HG03460 (cell line): Measurements from ENCODE around the gene PML.

Experiments used
- ATAC-seq: cut with Tn5 transposase; IDR thresholded peaks from one replicate; pipeline ENCODE4 v1.9.1; 2021; ENCODE audit not compliant: unreplicated experiment

Gene PML, protein sequence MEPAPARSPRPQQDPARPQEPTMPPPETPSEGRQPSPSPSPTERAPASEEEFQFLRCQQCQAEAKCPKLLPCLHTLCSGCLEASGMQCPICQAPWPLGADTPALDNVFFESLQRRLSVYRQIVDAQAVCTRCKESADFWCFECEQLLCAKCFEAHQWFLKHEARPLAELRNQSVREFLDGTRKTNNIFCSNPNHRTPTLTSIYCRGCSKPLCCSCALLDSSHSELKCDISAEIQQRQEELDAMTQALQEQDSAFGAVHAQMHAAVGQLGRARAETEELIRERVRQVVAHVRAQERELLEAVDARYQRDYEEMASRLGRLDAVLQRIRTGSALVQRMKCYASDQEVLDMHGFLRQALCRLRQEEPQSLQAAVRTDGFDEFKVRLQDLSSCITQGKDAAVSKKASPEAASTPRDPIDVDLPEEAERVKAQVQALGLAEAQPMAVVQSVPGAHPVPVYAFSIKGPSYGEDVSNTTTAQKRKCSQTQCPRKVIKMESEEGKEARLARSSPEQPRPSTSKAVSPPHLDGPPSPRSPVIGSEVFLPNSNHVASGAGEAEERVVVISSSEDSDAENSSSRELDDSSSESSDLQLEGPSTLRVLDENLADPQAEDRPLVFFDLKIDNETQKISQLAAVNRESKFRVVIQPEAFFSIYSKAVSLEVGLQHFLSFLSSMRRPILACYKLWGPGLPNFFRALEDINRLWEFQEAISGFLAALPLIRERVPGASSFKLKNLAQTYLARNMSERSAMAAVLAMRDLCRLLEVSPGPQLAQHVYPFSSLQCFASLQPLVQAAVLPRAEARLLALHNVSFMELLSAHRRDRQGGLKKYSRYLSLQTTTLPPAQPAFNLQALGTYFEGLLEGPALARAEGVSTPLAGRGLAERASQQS

DNA sequence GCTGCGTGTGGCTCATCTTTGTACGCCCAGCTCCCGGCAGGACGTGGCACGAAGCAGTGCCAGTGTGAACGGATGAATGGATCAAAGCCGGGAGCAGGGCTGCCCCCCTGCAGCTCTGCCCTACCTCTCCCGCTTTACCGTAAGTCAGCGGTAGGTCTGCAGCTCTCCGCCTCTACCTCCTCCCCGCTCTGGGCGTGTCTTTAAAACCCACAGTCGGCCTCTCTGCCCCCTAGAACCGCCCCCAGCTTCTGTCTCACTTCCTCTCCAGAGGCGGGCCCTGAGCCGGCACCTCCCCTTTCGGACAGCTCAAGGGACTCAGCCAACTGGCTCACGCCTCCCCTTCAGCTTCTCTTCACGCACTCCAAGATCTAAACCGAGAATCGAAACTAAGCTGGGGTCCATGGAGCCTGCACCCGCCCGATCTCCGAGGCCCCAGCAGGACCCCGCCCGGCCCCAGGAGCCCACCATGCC lies at the start of gene PML:
Gene PML, plus strand, starts transcription at position 304 of the 471 bp plus-strand sequence. Its CDS starts 97 bp downstream, at position 401.
- peak; percentile 69 for ATAC-seq

DNA sequence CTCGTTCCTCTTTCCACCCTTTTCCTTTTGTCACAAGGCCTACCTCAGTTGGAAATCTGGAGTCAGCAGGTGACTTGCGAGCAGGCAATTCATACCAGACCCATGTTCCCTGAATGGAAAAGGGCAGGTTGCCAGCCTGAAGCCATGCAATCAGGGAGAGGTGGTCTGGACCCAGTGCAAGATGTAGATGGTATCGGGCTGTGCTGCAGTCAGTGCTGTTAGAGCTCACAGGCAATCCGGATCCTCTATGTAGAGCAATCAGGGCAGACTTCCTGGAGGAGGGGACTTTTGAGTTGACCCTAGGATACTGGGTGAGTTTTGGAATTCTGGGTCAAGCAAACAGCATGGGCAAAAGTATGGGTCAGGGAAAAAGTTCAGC lies 49.4 kb upstream of the PML start:
- no peak for ATAC-seq

DNA sequence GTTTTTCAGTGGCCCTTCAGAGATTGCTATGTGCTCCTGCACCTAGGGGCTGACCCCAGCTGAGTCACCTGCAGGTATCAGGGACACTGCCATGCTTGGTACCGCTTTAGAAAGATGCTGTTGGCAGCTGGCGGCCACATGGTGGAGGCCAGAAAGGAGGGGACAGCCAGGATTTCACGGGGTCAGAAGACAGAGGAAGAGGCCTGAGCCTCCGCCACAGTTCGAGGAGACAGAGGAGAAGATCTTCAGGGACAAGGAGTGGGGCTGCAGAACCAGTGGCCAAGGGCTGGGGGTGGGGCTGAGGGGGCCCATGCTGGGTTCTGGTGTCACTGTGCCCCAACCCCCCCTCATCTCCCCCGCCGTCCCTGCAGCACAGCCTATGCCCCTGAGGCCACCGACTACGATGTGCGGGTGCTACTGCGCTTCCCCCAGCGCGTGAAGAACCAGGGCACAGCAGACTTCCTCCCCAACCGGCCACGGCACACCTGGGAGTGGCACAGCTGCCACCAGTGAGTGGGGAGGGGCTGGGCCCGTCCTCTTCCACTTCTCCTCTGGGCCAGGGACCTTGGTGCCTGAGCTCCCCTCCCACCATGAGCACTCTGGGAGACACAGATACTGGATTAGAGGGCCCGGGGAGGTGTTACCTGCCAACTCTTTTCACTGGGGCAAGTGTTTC lies 48.3 kb upstream of the PML start:
- no peak for ATAC-seq

DNA sequence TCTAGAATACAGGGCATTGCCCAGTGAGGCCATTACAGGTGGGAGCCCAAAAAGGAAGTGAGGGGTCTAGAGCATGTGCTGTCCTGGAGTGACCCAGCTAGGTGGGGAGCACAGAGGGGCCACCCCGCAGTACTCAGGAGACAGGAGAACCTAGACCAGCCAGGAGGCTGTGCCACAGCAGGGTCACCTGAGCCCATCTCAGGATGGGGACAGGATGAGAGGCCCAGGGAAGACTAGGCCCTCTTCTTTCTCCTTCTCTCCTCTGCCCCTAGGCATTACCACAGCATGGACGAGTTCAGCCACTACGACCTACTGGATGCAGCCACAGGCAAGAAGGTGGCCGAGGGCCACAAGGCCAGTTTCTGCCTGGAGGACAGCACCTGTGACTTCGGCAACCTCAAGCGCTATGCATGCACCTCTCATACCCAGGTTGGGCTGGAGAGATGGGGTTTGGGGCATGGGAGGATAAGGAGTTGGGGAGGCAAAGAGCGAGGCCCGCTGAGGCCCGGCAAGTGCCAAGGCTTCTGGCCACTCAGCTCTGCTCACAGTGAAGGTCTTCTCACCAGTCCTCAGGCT lies 47.6 kb upstream of the PML start:
- ATAC-seq, result no peak

DNA sequence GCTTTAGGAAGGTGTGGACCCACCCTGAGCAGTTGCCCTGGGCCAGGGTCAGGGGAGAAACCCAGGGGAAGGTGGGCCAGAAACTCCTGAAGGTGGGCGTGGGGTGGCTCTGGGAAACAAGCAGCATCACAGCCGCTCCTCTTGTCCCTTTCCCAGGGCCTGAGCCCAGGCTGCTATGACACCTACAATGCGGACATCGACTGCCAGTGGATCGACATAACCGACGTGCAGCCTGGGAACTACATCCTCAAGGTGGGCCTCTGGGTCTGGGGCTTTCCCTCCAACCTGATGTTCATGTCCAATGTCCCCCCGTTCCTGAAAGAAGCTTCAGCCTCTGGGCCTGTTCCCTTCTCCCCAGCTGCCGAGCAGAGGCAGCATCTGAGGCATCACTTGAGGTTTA lies 46.9 kb upstream of the PML start:
- no peak for ATAC-seq

DNA sequence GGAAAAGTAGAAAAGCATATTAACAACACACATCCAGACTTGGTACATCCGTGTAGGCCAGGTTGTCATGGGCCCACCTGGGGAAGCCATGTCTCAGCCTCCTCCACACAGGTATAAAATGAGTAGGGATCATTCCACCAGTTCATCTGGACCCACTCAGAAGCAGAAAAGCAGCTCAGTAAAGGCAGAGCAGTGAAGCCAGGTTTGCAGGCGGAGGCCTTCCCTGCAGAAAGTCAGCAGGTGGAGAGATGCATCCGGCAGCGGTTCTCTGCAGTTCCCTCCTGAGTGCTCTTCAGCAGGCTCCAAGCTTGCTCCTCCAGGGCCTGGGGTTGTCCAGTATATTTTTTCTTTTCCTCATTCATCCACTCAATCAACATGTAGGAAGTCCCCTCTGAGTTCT lies 46.1 kb upstream of the PML start:
- ATAC-seq, result no peak

DNA sequence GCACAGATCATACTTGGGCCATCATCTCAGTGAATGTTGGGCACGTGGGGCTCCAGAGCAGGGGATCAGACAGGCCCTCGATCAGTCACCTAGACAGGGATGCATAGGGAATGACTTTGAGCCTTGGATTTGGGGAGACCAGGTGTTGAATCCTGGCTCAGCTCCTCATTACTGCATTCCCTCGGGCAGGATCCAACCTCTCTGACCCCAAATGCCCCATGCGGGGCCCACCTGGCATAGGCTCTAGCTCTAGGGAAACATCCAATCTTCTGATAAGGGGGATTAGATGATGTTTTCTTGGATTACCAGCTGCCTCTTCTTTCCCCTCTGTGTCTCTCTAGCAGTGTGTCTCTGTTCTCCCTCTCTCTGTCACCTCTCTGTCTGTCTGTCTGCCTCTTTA lies 45.5 kb upstream of the PML start:
- no peak for ATAC-seq

DNA sequence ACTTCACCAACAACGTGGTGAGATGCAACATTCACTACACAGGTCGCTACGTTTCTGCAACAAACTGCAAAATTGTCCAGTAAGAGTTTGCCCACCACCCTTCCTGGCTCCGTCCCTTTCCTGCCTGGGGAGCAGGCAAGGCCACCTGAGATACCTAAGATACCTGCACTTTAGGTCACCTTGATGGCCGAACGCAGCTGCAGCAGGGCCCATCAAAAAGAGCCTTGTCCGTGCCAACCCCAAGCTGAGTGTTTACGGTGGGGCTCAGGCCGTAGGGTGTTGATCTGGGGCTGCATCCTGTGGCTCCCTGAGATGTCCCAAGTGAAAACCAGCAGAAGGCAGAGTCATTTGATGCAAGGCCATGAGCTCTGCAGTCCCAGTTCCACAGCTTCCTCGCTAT lies 45.0 kb upstream of the PML start:
- ATAC-seq, result no peak

DNA sequence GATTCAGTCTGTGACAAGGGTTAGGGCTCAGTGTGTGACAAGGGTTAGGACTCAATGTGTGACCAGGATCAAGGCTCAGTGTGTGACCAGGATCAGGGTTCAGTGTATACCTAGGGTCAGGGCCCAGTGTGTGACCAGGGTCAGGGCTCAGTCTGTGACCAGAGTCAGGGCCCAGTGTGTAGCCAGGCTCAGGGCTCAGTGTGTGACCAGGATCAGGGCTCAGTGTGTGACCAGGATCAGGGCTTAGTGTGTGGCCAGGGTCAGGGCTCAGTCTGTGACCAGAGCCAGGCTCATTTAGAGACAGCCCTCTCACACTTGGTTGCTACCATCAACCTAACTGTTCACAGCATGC lies 44.1 kb upstream of the PML start:
- no peak for ATAC-seq

DNA sequence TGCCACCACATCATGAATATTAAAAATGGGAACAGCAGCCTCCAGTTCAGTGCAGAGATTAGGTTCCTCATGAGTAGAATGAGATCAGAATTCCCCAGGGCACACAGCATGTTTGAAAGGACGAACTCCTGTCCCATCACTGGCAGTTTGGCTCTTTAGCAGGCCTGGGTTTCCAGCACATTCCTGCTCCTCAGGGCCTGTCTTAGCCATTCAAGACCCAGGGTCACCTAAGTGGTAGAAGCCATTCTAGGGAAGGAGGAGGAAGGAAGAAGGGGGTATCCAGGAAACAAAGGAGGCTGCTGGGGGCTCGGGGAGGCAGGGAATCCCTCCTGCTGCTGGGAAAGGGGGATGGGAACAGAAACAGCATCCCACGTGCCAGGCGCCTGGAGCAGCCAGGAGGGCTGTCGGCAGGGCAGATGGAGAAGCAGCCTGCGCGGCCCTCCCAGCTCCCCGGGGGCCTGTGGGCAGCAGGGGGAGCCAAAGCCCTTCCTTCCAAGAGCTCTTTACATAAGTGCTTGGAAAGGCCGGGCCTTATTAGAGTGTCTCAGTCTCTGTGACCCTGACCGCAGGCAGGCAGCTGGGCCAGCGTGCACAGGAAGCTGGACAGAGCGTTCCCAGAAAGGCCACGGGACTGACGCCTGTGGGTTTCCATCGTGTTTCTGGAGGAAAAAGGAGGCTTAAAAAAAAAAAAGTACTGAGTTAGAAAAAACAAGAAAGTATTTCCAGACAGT lies 43.5 kb upstream of the PML start:
- ATAC-seq, result no peak

DNA sequence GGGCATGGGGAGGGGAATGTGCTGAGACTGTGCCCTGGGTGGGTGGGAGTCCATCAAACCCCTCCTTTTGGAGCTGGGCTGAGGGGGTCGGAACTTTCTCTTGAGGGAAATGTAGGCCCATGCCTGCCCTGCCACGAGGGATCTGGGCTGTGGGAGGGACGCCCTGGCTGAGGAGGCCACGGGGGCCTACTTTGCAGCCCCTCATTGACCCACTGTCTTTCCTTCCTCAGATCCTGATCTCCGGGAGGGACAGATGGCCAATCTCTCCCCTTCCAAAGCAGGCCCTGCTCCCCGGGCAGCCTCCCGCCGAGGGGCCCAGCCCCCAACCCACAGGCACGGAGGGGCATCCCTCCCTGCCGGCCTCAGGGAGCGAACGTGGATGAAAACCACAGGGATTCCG lies 42.9 kb upstream of the PML start:
- ATAC-seq, result no peak

DNA sequence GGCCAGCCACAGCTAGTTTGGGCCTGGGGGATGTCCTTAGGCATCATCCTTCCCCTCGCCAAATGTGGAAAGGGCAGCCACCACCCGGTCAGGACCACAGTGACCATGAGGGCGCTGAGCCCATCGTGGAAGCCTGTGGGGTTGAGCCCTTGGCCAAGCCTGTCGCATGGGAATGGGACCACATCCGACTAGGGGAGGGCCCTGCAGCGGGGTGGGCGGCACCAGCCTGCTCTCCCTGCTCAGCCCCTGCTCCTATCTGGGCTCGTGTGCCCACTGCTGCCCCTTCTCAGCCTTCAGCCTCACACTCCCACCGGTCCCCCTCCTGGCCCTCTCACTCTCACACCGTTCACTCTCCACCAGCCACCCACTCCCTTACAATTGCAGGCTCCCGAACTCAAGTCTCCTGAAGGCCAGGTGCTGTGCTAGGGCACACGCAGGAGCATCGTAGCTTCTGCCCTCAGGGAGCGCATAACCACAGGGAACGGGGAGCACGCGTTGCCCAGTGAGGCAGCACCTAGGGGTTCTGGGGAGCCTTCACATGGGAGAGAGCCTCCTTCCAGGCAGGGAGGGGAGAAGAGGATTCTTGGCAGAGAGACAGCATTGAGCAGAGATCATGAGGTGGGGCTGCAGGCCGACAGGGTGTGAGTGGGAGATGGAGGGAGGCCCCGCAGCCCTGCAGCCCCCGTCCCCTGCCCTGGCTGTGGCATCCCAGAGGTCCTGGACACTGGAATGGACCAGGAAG lies 42.2 kb upstream of the PML start:
- no peak for ATAC-seq

DNA sequence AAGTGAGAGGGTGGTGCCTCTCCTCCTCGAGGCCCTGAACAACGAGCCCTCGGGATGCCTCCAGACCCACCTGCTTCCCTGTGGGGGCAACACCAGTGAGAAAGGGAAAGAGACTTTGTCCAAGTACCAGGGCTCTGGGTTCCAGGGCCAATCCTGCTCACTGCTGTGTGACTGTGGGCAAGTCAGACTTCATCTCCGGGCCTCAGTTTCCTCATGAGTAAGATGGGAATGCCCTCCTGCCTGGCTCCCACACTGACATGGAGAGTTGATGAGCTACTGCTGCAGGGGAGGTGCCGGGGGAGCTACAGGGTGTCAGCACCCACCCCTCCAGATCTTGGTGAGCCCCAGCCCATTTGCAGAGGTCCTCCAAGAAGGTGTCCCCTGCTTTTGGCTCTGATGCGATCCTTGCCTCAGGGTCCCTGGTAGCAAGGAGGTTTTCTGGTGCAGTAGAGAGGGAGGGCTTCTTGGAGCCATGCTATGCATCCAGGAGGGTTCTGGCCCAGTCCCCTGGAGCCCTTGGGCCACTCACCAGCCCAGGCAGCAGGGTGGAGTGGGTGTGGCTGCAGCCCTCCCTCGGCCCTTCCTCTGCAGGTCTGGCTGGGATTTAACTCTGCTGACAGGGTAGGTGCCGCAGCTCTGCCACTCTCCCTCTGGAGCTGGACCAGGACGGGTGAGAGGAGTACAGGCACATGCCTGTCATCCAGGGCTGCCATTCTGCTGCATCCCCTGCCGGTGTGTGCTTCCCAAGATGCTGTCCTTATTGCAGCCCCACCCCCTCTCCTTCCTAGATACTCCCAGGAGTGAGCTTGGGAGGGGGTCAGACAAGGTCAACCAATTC lies 41.4 kb upstream of the PML start:
- no peak for ATAC-seq

DNA sequence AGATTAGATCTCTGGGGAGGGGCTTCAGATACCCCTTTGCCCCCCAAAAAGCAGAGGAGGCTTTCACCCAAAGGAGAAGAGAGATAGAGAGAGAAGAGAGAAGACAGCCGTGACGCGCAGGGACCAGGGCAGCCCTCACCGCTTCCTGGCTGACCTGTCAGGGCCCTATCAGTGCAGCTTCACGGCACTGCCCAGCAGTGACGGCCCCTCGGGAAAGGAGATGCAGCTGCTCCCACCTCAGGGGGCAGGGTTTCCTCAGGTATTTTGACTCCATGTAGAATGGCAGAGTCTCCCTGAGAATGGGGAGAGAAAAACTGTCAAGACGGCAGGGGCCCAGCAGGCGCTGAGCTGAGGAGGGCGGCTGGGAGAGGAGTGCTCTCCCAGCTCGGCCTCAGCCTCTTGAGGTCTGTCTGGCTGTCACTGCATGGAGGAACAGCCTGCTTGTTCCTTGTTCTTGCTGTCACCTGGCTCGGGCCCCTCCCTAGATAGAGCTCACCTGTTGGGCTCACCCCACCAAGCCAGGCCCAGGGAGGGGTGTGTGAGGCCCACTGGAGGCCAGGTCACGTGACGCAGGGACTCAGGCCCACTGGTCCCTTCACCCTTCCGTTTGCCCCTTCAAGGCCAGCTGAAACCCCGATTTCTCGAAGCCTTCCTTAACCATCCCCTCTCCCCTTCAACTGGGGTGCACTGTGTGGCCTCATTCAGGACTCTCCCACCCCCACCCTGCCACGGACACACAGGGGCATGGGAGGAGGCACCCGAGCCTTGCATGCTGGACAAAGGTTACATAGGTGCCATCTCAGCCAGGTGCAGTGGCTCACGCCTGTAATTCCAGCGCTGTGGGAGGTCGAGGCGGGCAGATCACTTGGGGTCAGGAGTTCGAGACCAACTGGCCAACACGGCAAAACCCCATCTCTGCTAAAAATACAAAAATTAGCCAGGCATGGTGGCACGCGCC lies 40.0 kb upstream of the PML start:
- ATAC-seq, result no peak

DNA sequence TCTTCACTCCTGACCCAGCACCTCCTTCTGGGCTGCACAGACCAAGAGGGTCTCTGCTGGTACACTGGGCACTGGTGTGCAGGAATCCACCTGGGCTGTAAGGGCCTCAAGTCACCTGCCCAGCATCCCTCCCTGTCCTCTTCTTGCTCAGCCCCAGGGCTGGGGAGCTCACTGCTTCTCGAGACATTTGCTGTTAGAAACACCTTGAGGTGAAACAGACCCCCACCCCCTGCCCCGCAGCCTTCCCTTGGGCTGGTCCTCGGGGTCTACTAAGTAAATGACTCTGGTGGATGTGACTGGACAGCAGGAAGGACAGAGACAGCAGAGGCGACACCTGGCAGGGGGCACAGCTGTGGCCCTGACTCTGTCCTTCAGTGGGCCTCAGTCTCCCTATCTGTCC lies 39.2 kb upstream of the PML start:
- no peak for ATAC-seq

DNA sequence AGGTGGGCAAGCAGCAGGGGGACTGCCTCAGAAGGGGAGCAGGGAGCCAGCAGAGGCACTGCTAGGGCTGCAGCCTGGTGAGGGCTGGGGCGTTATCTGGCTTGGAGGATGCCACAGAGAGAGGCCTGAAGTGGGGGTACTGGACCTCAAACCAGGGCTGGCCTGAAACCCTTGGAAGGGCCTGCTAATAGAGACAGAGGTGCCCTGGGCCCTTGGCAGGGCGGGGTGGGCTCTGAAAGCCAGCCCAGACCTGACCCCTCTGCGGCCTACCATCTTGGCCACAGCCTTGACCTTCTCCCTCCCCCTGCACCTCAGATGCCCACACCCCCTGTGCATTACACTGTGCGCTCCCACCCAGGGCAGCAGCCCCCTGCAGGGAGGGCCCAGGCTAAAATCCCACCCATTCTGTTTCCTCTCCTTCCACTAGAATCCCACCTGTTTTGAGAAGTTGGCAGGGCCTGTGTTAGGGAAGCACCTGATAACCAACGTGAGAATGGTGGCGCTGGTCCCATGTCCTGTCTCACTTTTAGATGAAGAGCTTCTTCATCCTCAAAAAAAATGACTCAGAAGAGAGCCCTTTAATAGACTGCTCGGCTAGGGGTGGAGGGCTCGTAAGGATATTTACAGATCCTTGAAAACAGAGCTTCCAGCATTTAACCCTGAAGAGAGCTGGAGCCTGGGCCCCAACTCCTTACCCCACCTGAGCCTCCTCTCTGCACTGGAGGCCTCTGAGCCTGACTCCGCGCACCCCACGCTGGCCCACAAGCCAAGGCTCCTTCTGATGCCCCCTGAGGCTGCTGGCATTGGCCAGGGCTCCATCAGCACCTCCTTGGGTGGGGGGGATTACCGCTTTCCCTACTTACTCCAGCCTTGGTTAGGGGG lies 38.4 kb upstream of the PML start:
- ATAC-seq, result no peak

DNA sequence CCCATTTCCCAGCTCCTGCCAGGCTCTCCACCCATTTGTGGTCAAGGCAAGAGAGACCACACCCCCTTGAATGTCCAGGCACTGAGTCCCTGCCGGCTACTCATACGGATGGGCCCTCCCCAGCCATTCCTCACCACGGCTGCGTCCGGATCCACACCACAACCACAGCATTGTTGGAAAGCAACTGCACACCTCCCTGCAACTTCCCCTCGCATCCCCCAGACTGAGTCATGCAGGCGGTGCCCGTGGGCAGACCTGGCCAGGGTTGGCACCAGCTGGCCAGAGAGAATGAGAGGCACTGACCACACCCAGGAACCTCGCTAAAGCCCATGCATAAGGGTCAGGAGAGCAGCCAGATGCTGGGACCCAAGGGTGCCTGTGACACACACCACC lies 37.8 kb upstream of the PML start:
- ATAC-seq, result no peak
